WTC11 (cell line): ENCODE data around the gene PHACTR2. TPM values are rescaled to one million over a fixed set of nuclear protein-coding genes. Genes with fewer than 3 reads are reported as not detected.

Experiments
- ATAC-seq: fragments of 200-7000 bp; cut with Tn5 transposase; 2 replicates; pipeline ENCODE4 v1.10.0; 2021; ENCODE audit warnings: mild to moderate bottlenecking, moderate library complexity
- CTCF ChIA-PET: fragments of 300-600 bp; sonication (Branson Sonifier 250); formaldehyde crosslinking; loops from one replicate; lab custom pipeline; 2021; ENCODE audit warnings: antibody characterized with exemption; lab: Charles Lee
- POLR2A ChIA-PET: fragments of 350-600 bp; sonication (Branson Sonifier 250); formaldehyde crosslinking; loops from one replicate; lab custom pipeline; 2021; ENCODE audit warnings: antibody characterized with exemption; lab: Charles Lee
- DNase-seq: peaks from one replicate; pipeline ENCODE4 v3.0.0; 2021; ENCODE audit warnings: low spot score
- H3K27ac Mint-ChIP-seq: 2 replicates; pipeline ENCODE4 v1.8.0; 2021; ENCODE audit warnings: mixed read lengths
- H3K27me3 Mint-ChIP-seq: 2 replicates; pipeline ENCODE4 v1.8.0; 2021; ENCODE audit warnings: low read depth, mild to moderate bottlenecking, moderate library complexity, mixed read lengths
- H3K36me3 Mint-ChIP-seq: 2 replicates; pipeline ENCODE4 v1.8.0; 2021; ENCODE audit warnings: mixed read lengths
- H3K4me1 Mint-ChIP-seq: 2 replicates; pipeline ENCODE4 v1.8.0; 2022; ENCODE audit warnings: mixed read lengths
- H3K4me3 Mint-ChIP-seq: 2 replicates; pipeline ENCODE4 v1.8.0; 2021; ENCODE audit warnings: mild to moderate bottlenecking, moderate library complexity, mixed read lengths
- H3K9me3 Mint-ChIP-seq: 2 replicates; pipeline ENCODE4 v1.8.0; 2021; ENCODE audit warnings: mixed read lengths
- AFF4 ChIP-seq: sonication (generic); formaldehyde crosslinking; IDR thresholded peaks from 2 replicates; pipeline ENCODE4 v1.8.1; 2023; ENCODE audit warnings: mild to moderate bottlenecking, missing genetic modification reagents, borderline replicate concordance
- AR ChIP-seq: fragments of 250-450 bp; sonication (Bioruptor Pico); IDR thresholded peaks from 2 replicates; pipeline ENCODE4 v1.9.0; 2021; ENCODE audit warnings: mild to moderate bottlenecking
- CTCF ChIP-seq: fragments of 200-600 bp; IDR thresholded peaks from 2 replicates; pipeline ENCODE4 v1.8.0; 2022; ENCODE audit warnings: antibody characterized with exemption
- ESRRA ChIP-seq: sonication (generic); formaldehyde crosslinking; IDR thresholded peaks from 2 replicates; pipeline ENCODE4 v1.8.1; 2022; ENCODE audit warnings: mild to moderate bottlenecking, missing genetic modification reagents, borderline replicate concordance
- FOXK1 ChIP-seq: sonication (generic); formaldehyde crosslinking; IDR thresholded peaks from 2 replicates; pipeline ENCODE4 v1.8.0; 2022; ENCODE audit warnings: mild to moderate bottlenecking, moderate library complexity, missing genetic modification reagents
- GTF2I ChIP-seq: fragments of 250-450 bp; sonication (Bioruptor Pico); conservative IDR thresholded peaks from 2 replicates; pipeline ENCODE4 v1.4.0; 2021; ENCODE audit warnings: mild to moderate bottlenecking
- KAT7 ChIP-seq: sonication (generic); formaldehyde crosslinking; IDR thresholded peaks from 2 replicates; pipeline ENCODE4 v1.8.1; 2023; ENCODE audit warnings: missing genetic modification reagents, mild to moderate bottlenecking, borderline replicate concordance
- MXD4 ChIP-seq: fragments of 250-450 bp; sonication (Bioruptor Pico); IDR thresholded peaks from 2 replicates; pipeline ENCODE4 v1.8.0; 2021; ENCODE audit warnings: mild to moderate bottlenecking, moderate library complexity, borderline replicate concordance
- NFYB ChIP-seq: sonication (generic); formaldehyde crosslinking; conservative IDR thresholded peaks from 2 replicates; pipeline ENCODE4 v1.8.0; 2022; ENCODE audit warnings: low read depth, missing genetic modification reagents
- NR2C2 ChIP-seq: sonication (generic); formaldehyde crosslinking; IDR thresholded peaks from 2 replicates; pipeline ENCODE4 v1.8.0; 2022; ENCODE audit warnings: mild to moderate bottlenecking, missing genetic modification reagents
- OVOL2 ChIP-seq: fragments of 250-450 bp; sonication (Bioruptor Pico); IDR thresholded peaks from 2 replicates; pipeline ENCODE4 v1.9.0; 2021; ENCODE audit warnings: mild to moderate bottlenecking, borderline replicate concordance
- TEAD4 ChIP-seq: sonication (generic); formaldehyde crosslinking; IDR thresholded peaks from 2 replicates; pipeline ENCODE4 v1.8.0; 2022; ENCODE audit warnings: mild to moderate bottlenecking, missing genetic modification reagents
- ZBTB21 ChIP-seq: sonication (generic); formaldehyde crosslinking; IDR thresholded peaks from 2 replicates; pipeline ENCODE4 v1.8.1; 2023; ENCODE audit warnings: mild to moderate bottlenecking, missing genetic modification reagents, borderline replicate concordance
- ZMAT4 ChIP-seq: fragments of 250-450 bp; sonication (Bioruptor Pico); IDR thresholded peaks from 2 replicates; pipeline ENCODE4 v1.9.0; 2021; ENCODE audit warnings: mild to moderate bottlenecking
- ZNF121 ChIP-seq: sonication (generic); formaldehyde crosslinking; IDR thresholded peaks from 2 replicates; pipeline ENCODE4 v1.8.0; 2023; ENCODE audit warnings: missing genetic modification reagents
- ZNF138 ChIP-seq: sonication (generic); formaldehyde crosslinking; conservative IDR thresholded peaks from 2 replicates; pipeline ENCODE4 v1.8.1; 2022; ENCODE audit warnings: mild to moderate bottlenecking, moderate library complexity, missing genetic modification reagents
- ZNF263 ChIP-seq: sonication (generic); formaldehyde crosslinking; IDR thresholded peaks from 2 replicates; pipeline ENCODE4 v1.8.1; 2022; ENCODE audit warnings: low read depth, mild to moderate bottlenecking, moderate library complexity, missing genetic modification reagents
- ZNF281 ChIP-seq: sonication (generic); formaldehyde crosslinking; IDR thresholded peaks from 2 replicates; pipeline ENCODE4 v1.8.0; 2023; ENCODE audit warnings: mild to moderate bottlenecking, missing genetic modification reagents
- ZNF532 ChIP-seq: fragments of 250-450 bp; sonication (Bioruptor Pico); IDR thresholded peaks from 2 replicates; pipeline ENCODE4 v1.9.0; 2021; ENCODE audit warnings: mild to moderate bottlenecking, borderline replicate concordance
- ZNF671 ChIP-seq: fragments of 250-450 bp; sonication (Bioruptor Pico); IDR thresholded peaks from 2 replicates; pipeline ENCODE4 v1.8.0; 2021; ENCODE audit warnings: mild to moderate bottlenecking
- total RNA-seq: library from RNA; stranded (reverse); gene quantifications from 3 replicates; pipeline ENCODE4 v1.2.3, GENCODE V29; 2021

PHACTR2 gene
- total RNA-seq, 1 experiment from 2014 or later = 90.5 TPM

GRCh38 chr6:143680141-143680540 lies 2.4 kb downstream of the PHACTR2 start:
- ATAC-seq (no peak), DNase-seq (no peak)
- peak overlapping the region; percentile 89 for H3K4me3 Mint-ChIP-seq
- peaks cover 30% of the 10 kb centered on the region for H3K36me3 Mint-ChIP-seq
- H3K4me1 Mint-ChIP-seq = peaks cover 60% of the 10 kb centered on the region
- peaks cover 20% of the 10 kb centered on the region for H3K9me3 Mint-ChIP-seq
- H3K27me3 Mint-ChIP-seq = no peaks in the 10 kb centered on the region
- ChIA-PET CTCF (interaction anchor here (2.3 kb wide), 1 partner anchor 9 kb away, joined by 5 read pairs; no protein-coding TSS in a partner anchor), POLR2A (interaction anchor here (0.9 kb wide), 1 partner anchor 10 kb away, joined by 3 read pairs; no protein-coding TSS in a partner anchor)
- H3K27ac Mint-ChIP-seq = no peak overlapping the region
- TF ChIP-seq NR2C2 (CRISPR knock-in tag) (no peak), NFYB (CRISPR knock-in tag) (no peak), MXD4 (CRISPR knock-in tag) (no peak), OVOL2 (no peak), KAT7 (CRISPR knock-in tag) (no peak), CTCF (no peak), AFF4 (CRISPR knock-in tag) (no peak), ZBTB21 (CRISPR knock-in tag) (no peak), GTF2I (CRISPR knock-in tag) (no peak), ZNF281 (CRISPR knock-in tag) (no peak), ESRRA (CRISPR knock-in tag) (no peak), ZNF532 (CRISPR knock-in tag) (no peak), ZNF671 (CRISPR knock-in tag) (no peak), ZNF263 (CRISPR knock-in tag) (no peak), TEAD4 (CRISPR knock-in tag) (no peak), ZNF138 (CRISPR knock-in tag) (no peak), AR (no peak), FOXK1 (CRISPR knock-in tag) (no peak), ZMAT4 (CRISPR knock-in tag) (no peak), ZNF121 (no peak)
